ENCODE measurements around the gene TIMM17A.

DNA sequence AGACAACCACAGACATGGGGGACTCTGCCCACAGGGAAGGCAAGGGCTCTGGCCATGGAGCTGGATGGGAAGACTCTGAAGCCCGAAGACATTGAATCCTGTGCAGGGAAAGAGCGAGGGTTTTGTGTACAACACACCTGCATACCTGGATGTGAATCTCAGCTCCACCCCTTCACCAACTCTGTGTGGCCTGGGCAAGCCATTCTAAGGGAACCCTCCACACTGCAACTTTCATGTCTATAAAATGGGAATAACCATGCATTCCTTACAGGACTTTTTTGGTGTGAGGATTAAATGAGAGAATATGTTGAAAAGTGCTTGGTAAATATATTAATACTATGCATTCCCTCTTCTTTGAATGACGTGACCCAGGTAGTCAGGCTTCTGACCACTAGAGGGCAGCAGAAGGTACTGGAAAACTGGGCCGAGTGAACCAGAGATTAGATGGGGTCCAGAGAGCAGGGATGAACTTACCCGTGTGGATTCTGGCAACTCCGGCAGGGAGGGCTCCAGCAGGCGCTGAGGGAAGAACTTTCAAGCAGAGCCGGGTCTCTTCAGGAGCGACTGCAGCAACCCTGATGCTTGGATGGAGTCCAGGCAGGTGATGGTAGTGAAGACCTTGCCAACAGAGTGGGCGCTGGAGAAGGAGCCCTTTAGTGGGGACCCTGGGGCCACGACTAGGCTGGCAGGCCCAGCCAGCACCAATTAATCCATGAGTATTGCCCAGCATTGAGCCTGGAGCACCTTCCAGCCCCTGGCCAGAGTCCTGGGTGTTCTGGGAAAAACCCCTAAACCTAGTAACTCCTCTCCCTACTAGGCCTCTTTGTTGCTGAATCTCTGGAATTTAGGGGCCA, 54.2 kb downstream of the TIMM17A start:
- TF ChIP-seq, protein P1, sequence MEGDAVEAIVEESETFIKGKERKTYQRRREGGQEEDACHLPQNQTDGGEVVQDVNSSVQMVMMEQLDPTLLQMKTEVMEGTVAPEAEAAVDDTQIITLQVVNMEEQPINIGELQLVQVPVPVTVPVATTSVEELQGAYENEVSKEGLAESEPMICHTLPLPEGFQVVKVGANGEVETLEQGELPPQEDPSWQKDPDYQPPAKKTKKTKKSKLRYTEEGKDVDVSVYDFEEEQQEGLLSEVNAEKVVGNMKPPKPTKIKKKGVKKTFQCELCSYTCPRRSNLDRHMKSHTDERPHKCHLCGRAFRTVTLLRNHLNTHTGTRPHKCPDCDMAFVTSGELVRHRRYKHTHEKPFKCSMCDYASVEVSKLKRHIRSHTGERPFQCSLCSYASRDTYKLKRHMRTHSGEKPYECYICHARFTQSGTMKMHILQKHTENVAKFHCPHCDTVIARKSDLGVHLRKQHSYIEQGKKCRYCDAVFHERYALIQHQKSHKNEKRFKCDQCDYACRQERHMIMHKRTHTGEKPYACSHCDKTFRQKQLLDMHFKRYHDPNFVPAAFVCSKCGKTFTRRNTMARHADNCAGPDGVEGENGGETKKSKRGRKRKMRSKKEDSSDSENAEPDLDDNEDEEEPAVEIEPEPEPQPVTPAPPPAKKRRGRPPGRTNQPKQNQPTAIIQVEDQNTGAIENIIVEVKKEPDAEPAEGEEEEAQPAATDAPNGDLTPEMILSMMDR (IDR thresholded peaks at IDR 0.05; ENCODE audit: insufficient read depth, low read length), result peak; percentile 82
- TF ChIP-seq, protein P2, sequence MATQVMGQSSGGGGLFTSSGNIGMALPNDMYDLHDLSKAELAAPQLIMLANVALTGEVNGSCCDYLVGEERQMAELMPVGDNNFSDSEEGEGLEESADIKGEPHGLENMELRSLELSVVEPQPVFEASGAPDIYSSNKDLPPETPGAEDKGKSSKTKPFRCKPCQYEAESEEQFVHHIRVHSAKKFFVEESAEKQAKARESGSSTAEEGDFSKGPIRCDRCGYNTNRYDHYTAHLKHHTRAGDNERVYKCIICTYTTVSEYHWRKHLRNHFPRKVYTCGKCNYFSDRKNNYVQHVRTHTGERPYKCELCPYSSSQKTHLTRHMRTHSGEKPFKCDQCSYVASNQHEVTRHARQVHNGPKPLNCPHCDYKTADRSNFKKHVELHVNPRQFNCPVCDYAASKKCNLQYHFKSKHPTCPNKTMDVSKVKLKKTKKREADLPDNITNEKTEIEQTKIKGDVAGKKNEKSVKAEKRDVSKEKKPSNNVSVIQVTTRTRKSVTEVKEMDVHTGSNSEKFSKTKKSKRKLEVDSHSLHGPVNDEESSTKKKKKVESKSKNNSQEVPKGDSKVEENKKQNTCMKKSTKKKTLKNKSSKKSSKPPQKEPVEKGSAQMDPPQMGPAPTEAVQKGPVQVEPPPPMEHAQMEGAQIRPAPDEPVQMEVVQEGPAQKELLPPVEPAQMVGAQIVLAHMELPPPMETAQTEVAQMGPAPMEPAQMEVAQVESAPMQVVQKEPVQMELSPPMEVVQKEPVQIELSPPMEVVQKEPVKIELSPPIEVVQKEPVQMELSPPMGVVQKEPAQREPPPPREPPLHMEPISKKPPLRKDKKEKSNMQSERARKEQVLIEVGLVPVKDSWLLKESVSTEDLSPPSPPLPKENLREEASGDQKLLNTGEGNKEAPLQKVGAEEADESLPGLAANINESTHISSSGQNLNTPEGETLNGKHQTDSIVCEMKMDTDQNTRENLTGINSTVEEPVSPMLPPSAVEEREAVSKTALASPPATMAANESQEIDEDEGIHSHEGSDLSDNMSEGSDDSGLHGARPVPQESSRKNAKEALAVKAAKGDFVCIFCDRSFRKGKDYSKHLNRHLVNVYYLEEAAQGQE (IDR thresholded peaks at IDR 0.05; ENCODE audit: insufficient replicate concordance, low read depth), result no peak
- TF ChIP-seq SPI1 (IDR thresholded peaks at IDR 0.05; ENCODE audit: borderline replicate concordance, low read depth), result no peak
- TF ChIP-seq POLR2AphosphoS5 (IDR thresholded peaks at IDR 0.05; ENCODE audit: low read depth), result no peak

All from HL-60 (cell line).